ENCODE measurements around the gene BPTF.
"Not testable (repeated sequence)": the region's sequence is repeated elsewhere in the genome, so short reads cannot be mapped to it uniquely, and the experiment has no call there.

Gene BPTF

GRCh38 chr17:67963145-67963572 lies 137.9 kb downstream of the BPTF start:
- DNase-seq (ENCODE audit: low read depth, low spot score): peak; percentile 75

- DNase-seq (ENCODE audit: low read depth, low spot score): no peak
Measured at GRCh38 chr17:67970783-67971182, 145.5 kb downstream of the BPTF start.

- DNase-seq (ENCODE audit: low read depth, low spot score): no peak
Measured at GRCh38 chr17:67974185-67974584, 148.9 kb downstream of the BPTF start.

GRCh38 chr17:67974598-67975066 lies 149.3 kb downstream of the BPTF start:
- peak; percentile 21 for DNase-seq (ENCODE audit: low read depth, low spot score)

- not testable (repeated sequence) for DNase-seq (ENCODE audit: low read depth, low spot score)
Measured at GRCh38 chr17:67976306-67976705, 151.0 kb downstream of the BPTF start.

GRCh38 chr17:67980456-67980855 lies 155.2 kb downstream of the BPTF start:
- no peak for DNase-seq (ENCODE audit: low read depth, low spot score)

GRCh38 chr17:67980883-67981282 lies 155.6 kb downstream of the BPTF start:
- not testable (repeated sequence) for DNase-seq (ENCODE audit: low read depth, low spot score)

GRCh38 chr17:67982034-67982640 lies 156.8 kb downstream of the BPTF start:
- no peak for DNase-seq (ENCODE audit: low read depth, low spot score)

GRCh38 chr17:67982686-67983382 lies 157.5 kb downstream of the BPTF start:
- DNase-seq (ENCODE audit: low read depth, low spot score): no peak

- no peak for DNase-seq (ENCODE audit: low read depth, low spot score)
Measured at GRCh38 chr17:67983383-67983688, 158.0 kb downstream of the BPTF start.

GRCh38 chr17:67990909-67991308 lies 165.6 kb downstream of the BPTF start:
- no peak for DNase-seq (ENCODE audit: low read depth, low spot score)

GRCh38 chr17:67992548-67993152 lies 167.3 kb downstream of the BPTF start:
- peak; percentile 14 for DNase-seq (ENCODE audit: low read depth, low spot score)

- DNase-seq (ENCODE audit: low read depth, low spot score): peak; percentile 97
Measured at GRCh38 chr17:67993153-67993997, 168.1 kb downstream of the BPTF start.

GRCh38 chr17:67993998-67994361 lies 168.7 kb downstream of the BPTF start:
- no peak for DNase-seq (ENCODE audit: low read depth, low spot score)

GRCh38 chr17:67994817-67995569 lies 169.7 kb downstream of the BPTF start:
- peak; percentile 69 for DNase-seq (ENCODE audit: low read depth, low spot score)

- peak; percentile 37 for DNase-seq (ENCODE audit: low read depth, low spot score)
Measured at GRCh38 chr17:67995570-67996263, 170.4 kb downstream of the BPTF start.

GRCh38 chr17:67996301-67997171 lies 171.2 kb downstream of the BPTF start, which contains the start of gene C17orf58:
C17orf58 (minus strand) TSS chr17:67996469; CDS start chr17:67996198, 271 bp downstream.
- peak; percentile 11 for DNase-seq (ENCODE audit: low read depth, low spot score)

GRCh38 chr17:67998466-67998865 lies 173.2 kb downstream of the BPTF start:
- no peak for DNase-seq (ENCODE audit: low read depth, low spot score)

- peak; percentile 17 for DNase-seq (ENCODE audit: low read depth, low spot score)
Measured at GRCh38 chr17:67999291-67999911, 174.1 kb downstream of the BPTF start.

All from astrocyte of the hippocampus (primary cell).